Breast epithelium (tissue), 3 donors: Measurements from ENCODE around the gene NKX3-2.

ENCODE experiments used
- POLR2A ChIP-seq: fragments of 450-650 bp; IDR thresholded peaks from one replicate; pipeline ENCODE4 v1.6.1; 2016; ENCODE audit warnings: antibody characterized with exemption, mild to moderate bottlenecking, moderate library complexity
- TF ChIP-seq, protein P1 (sequence below), 3 donors: fragments of 450-650 bp; IDR thresholded peaks; one replicate each; pipeline ENCODE4 v1.5.1; 2016 to 2017; ENCODE audit warnings: antibody characterized with exemption in 3 of 3, mild to moderate bottlenecking in 3 of 3, moderate library complexity in 3 of 3

DNA sequence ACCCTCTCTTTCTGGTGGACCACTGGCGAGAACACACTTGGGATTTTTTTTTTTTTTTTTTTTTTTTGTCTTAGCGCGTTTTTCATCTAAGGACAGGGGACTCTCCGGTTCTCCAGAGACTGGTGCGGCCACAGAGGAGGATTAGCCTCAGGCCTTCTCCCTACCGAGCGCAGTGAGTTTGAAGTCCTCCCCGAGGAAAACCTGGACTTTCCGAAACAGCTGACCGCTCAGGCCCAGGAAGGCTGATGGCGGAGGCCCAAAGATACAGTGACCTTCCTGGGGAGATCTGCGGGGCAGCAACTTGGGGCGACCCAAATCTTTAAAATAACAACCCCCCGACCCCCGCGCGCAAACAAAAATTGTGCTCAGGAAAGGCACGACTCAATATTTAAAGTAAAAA is 9.2 kb downstream of the NKX3-2 start:
- TF ChIP-seq, protein P1, sequence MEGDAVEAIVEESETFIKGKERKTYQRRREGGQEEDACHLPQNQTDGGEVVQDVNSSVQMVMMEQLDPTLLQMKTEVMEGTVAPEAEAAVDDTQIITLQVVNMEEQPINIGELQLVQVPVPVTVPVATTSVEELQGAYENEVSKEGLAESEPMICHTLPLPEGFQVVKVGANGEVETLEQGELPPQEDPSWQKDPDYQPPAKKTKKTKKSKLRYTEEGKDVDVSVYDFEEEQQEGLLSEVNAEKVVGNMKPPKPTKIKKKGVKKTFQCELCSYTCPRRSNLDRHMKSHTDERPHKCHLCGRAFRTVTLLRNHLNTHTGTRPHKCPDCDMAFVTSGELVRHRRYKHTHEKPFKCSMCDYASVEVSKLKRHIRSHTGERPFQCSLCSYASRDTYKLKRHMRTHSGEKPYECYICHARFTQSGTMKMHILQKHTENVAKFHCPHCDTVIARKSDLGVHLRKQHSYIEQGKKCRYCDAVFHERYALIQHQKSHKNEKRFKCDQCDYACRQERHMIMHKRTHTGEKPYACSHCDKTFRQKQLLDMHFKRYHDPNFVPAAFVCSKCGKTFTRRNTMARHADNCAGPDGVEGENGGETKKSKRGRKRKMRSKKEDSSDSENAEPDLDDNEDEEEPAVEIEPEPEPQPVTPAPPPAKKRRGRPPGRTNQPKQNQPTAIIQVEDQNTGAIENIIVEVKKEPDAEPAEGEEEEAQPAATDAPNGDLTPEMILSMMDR (IDR thresholded peaks at IDR 0.05), result no peak
- no peak for TF ChIP-seq POLR2A
